GM19328 (cell line): ENCODE results near the gene FOXF1.

Experiments
- ATAC-seq: cut with Tn5 transposase; IDR thresholded peaks from one replicate; pipeline ENCODE4 v1.9.1; 2021; ENCODE audit warnings: mild to moderate bottlenecking, moderate library complexity; ENCODE audit not compliant: unreplicated experiment

FOXF1 gene

DNA sequence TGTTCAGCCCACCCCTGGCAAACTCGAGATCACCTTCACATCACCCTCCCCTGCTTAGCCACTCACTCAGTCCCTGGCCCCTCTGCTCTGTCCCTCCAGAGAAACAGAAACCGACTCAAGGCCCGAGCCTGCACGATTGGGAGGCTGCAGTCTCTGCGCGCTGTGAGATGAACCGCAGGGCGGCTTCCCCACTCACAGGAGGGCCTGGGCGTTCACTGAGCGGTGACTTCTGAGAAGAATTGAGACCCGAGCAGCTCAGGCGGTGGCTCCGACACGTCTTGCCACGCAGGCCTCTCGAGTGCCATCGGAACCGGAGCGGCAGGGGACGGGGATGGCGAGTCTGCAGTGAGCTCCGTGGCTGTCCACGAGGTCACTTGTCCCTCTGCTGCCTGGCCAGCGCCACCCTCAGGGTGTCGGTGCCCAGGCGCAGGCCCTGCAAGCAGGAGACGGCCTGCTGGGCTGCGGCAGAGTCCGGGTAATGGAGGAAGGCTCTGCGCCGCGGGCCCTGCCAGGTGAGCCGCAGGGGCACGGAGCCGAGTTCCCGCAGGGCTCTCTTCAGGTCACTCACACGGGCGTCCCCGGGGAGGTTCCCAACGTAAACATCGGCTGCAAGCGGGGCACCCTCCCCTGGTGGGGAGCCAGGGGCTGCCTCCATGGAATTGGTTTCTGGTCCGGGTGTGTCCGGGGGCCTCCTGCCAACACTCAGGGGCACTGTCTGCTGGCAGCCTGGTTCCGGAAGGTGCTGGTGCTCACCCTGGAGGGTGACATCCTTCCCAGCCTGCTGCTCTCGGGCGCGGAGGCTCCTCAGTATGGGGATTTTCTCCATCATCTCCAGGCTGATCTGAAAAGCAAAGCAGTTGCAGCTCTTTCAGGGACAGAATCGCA is 21.6 kb downstream of the FOXF1 start:
- no peak for ATAC-seq

DNA sequence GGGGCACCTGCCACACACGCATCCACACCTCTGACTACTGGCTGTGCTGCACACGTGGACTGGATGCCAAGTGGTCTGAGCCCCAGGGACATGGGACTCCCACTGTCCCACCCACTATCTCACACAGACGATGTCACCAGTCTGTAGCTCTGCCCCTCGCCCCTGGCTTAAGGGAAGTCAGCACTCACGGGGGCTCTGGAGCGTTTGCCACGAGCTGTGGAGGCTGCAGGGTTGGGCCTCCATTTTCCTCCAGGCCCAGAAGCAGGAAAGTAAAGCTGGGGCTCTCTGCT is 22.1 kb downstream of the FOXF1 start:
- no peak for ATAC-seq

DNA sequence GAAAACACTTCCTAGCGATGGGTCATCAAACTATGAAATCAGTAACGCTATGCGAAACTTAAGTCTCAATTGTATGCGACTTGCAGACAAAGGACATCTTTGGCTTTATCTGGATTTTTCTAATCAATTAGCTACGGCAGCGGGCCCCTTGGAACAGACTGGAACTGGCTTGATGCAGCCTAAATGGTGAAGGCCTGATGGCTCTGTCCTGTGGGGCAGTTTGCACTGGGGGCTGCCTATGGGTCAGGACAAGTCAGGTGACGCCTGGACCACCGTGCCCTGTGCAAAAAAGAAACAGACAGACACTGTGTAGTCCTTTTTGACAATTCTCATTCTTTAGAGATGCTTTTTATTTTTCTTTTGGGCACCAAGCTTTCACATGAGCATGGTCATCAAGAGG is 22.7 kb downstream of the FOXF1 start:
- ATAC-seq, result no peak

DNA sequence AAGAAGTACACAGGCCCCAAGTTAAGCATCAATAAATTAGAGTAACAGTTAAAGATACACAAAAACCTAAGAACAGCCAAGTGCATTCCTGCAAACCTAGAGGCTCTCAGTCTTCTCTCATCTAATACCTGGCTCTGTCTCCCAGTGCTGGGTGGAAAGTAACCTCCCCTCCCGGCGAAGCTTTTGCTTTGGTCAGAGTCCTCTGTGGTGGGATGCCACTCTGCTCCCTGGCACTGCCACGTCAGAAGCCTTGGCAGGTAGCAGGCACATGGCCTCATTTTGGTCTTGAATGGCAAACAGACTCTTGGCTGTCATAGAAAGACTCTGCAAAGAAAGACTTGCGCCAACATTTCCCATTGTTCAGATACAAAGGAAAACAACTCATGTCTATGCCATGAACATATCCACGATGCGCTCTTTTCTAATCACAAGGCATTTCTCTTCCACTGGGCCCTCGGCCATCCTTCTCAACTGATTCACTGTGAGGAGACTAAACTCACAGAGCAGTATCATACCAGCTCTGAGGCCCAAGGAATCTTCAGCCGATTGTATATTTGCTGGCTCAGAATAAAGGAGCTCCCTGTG is 23.5 kb downstream of the FOXF1 start:
- ATAC-seq, result no peak

DNA sequence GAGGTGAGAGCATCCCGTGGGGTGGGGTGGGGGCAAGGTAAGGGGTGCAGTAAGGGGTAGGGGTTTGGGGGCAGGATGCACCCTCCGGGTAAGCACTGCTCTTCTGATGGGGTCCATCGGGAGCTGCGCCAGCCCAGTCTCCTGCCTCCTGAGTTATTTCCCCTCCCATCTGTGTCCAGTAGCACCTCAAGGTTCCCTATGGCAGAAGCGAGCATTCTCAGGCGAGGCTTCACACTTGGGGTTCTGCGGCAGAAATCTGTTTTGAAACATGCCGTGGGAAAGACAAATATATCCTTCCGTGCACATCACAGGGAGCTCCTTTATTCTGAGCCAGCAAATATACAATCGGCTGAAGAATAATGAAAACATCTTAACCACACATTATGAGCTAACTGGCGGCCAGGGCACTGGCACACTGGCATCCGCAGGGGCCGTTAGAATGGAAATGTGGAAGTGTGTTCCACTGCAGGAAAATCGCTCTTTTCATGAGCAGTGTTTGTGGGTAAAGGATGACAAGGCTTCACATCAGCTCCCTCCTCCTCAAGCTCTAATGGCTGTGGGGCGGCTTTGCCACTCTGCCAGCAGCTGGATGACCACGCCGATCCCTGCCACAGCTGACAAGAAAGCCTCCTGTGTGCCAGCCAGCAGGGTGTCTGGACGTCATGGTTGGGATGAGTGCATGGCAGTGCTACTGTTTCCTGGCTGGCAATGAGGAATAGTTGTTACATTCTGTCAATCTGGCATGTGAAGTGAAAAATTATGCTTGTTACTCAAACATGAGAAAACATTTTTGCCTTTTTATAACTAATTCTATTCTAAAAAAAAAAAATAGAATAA is 24.7 kb downstream of the FOXF1 start:
- ATAC-seq, result no peak

DNA sequence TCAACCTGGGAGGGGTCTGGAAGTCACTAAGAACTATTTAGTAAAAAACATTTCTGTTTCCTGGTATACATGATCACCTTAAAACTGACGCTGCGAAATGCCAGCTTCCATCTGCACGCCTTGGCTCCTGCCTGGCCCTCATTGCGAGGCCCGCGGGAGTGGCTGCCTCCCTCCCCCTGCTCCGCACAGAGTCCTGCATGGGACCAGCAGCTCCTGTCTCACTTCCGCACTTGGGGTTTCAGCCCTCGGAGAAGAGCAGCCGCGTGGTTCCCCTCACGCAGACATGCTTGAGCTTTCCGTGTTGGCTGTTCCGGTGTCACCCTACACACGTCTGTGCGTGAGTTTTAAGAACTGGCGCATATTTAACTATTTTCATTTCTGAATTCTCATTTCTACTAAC is 26.3 kb downstream of the FOXF1 start:
- no peak for ATAC-seq

DNA sequence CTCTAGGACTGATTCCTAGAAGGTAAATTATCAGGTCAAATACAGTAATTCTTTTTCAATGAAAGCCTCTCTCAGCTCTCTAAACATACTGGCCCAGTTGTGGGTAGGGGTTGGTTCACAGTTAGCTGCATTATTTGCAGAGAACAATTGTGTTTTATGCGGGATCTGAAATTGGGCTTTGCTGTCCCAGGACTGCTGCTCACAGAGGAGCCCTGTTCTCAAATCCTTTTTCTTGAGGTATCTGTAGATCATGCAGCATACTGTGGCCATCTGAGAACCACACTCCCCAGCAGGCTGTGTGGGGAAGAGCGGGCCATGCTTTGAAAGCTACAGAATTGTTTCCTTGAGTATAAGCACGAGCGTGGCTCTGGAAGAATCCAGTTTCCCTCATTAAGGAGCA is 27.2 kb downstream of the FOXF1 start:
- ATAC-seq, result no peak

DNA sequence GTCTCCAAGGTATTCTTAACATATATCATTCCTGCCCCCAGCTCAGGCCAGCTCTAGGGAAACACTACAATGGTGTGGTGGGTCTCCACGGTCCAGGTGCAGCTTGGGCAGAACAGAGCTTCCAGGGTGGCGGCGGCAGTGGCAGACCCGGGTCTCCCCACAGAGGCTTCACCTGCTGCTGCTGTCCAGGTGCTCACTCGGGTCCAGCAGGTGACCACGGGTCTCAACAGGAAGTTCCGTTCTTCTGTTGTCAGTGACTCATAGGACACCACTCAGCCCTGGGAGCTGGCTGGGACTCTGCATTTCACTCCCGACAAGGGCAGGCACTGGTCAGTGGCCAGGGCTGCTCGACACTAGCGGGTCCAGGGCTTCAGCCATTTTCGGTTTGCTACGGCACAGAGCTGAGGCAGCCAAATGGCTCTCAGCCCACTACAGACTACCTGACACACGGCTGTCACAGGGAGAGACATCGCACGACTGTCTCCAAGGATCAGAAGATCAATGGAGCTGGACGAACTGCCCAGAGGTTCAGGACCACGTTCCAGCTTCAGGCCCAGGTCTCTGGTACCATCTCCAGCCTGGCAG is 28.0 kb downstream of the FOXF1 start:
- no peak for ATAC-seq

DNA sequence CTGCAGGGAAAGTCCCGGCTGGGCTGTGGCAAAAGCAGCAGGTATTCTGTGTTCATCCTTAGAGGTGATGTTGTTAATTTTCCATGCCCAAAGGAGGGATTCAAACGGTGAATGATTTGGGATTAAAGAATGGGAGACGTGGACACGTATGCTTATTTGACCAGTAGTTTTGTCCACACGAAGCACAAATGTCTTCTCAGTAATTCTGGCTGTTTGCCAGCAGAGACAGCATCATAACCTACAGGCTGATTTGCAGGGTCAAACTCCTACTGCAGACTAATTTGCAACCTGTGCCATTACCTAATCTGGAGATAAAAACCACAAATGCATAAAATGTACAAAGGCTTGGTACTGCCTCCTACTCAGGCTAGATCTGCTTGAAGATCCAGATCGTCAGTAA is 30.6 kb downstream of the FOXF1 start:
- no peak for ATAC-seq

DNA sequence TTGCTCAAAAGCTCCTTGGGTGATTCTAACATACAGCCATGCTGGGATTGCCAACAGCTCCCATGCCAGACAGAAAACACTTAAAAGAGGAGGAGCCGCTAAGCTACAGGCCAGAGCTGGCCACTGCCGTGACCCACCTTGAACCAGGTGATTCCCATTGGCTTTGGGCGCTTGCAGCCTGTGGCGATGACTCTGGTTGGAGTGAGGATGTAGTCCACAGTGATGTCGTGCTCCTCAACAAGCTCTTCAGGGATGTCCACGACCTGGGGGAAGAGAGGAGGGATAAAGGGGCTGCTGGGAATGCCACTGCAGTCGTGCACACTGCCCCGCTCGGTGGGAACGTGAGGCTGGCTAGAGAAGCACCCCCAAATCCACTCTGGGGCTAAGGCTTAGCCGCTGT is 31.2 kb downstream of the FOXF1 start:
- no peak for ATAC-seq

DNA sequence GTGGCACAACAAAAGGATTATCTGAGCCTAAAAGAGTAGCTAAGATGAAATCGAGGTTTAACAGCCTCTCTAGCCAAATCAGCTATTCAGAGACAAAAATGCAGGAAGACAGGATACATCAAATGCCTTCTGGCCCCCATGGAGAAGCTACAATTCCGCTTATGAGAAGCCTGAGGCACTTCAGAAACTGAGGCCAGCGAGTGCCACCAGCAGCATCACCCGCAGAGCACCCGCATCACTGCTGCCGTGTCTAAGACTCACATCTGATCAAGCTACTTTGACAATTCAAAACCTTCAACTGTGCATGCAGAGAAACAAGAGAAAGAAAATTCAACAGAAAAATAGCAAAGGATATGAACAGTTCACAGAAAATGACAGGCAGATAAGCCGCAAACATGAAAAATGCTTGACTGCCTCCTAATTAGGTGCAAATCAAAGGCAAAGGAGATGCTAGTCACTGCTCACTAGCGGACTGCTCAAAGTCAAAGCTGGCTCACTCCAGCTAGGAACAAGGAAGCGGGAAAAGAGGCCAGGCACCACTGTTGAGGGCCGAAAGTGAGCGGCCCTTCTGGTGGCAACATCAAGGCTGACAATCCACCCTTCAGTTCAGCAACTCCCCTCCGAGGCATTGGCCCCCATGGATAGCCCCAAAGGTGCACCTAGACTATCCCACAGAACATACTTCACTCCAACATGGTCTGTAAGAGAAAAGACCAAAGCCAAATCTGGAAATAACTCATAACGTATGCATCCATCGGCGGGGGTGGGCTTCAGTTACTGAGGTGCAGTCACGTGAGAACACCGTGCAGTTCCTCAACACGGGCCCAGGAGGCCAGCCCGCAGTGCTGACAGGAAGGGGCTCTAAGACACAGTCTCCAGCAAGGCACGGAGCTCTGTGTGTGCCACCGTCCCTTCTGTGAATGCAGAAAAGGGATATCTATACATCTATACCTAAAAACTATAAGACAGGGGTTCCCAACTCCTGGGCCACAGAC is 32.7 kb downstream of the FOXF1 start:
- no peak for ATAC-seq

DNA sequence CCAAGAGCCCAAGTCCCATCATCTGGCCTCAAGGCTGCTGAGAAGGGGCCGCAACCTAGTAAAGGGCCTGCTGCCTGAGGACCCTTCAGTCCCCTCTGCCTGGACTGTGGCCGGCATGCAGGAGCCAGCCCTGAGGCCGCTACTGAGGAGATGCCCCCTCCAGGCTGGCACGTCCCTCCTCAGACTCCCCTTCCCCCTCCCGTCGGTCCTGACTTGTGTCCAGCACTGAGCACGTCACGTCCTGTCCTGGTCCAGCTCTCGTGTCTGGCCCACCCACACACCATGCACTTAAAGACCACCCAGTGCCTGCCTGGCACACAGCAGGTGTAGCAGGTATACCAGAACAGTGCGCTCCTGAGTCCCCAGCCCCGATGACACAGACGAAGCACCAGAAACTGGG is 35.2 kb downstream of the FOXF1 start:
- ATAC-seq, result no peak

DNA sequence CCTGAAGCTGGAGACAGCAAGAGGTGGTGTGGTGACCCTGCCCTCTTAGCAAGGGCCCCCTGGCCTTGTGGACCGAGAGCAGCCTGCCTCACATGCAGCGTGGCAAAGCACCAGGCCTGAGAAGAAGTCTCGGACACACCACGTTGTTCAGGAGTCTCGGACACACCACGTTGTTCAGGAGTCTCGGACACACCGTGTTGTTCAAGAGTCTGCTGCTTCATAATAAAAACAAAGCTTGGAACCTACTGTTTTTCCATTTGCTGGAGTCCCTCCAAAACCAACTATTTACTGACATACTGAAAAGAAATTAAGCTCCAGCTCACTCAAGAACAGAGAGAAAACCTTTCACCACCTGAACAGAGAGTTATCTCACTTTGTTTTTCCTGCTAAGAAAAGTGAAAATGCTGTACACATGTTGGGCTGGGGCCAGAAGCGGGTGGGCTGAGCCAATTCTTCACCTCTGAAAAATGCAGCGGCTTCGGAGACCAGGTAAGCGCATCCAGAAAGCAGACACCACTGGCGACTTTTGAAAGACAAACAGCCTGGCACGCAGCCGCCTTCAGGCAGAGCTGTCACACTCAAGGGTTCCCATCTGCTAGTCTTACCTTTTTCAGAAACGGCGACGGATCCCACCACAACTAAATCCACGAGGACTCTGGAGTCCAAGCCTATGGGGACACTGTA is 35.8 kb downstream of the FOXF1 start:
- no peak for ATAC-seq

DNA sequence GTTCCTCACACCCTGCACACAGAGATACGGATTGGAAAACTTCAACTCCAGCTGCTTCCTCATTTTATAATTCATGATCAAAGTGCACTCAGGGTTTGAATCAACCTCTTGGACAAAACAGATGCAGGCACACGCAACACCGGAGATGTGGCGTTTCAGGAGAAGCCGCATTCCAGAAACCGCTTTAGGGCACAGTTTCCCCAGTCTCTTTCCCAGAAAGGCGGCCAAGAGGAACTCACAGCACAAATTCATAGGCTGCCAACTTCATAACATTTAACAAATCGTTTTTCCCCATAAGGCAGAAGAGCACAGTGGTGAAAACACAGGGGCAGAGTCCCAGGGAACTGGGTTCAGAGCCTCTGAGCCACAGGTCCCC is 36.3 kb downstream of the FOXF1 start:
- ATAC-seq, result no peak

DNA sequence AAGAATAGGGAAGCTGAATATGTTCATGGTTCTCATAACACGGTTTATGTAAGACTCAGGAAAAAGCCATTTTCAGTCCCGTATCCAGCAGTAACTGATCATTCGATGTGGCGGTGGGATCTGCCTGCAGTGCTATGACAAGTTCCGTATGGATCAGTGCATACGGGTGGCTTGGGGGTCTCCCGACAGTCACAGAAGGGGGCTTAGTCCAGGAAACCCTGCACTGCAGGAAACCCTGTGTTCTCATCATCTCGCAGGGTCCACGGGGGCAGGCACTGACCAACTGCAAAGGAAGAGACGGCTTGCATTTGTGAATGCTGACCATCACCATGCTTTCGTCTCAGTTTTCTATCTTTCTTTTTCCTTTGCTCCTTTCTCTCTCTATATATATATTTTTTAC is 37.0 kb downstream of the FOXF1 start:
- ATAC-seq, result no peak

DNA sequence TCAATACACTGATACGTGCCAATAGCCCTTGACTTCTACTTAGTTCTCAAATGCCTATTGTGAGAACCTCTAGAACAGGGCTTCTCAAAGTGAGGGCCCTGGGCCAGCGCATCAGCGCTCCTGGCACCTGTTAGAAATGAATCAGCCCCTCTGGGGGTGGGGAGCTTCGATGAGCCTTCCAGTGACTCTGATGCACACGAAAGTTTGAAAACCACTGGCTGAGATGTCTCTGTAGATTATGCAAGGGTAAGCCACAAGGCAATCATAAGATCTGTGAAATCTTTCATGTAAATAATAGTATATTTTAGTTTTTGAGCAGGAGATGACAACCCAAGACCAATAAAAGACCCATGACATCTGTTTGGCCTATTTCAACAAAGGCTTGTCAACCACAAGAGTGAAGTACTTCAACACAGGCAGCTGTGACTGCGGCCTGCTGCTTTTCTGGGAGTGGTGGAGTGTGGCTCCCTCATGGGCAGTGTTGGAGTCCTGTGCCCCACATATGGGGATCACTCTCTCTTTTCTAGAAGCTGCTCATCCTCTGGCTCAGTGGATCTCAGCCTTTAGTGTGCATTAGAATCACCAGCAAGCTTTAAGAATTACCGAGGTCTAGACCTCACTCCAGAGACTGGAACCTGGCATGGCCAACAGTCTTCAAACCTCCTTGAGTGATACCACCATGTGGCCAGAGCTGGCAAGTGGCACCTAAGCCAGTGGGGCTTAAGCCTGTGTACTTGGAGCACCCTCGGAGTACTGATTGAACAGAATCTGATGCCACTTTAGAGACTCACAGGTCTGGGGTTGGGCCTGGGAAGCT is 39.0 kb downstream of the FOXF1 start:
- no peak for ATAC-seq

DNA sequence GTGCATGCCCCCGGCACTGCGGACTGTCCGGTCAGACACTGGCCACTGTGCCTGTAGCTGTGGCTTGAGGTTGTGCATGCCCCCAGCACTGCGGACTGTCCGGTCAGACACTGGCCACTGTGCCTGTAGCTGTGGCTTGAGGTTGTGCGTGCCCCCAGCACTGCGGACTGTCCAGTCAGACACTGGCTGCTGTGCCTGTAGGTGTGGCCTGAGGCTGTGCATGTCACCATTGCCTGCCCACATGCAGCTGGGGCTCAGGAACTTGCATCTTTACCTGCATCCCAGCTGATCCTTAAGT is 39.5 kb downstream of the FOXF1 start:
- no peak for ATAC-seq

DNA sequence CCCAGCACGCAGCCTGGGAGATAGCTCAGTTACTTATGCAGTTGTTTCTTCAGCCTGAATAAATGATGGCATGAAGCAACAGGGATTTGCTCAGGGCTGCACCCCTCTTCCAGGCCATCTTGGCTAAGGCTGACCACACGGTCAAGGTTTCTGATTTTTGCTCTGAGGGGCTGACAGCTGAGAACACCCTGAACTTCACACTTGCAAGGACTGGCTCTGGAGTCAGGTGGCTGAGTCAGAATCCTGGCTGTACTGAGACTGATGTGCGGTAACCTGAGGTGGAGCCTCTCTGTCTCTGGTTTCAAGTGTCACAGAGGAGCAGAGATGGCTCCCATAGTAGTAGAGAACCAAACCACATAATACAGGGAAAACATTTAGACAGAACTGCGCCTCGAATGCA is 40.0 kb downstream of the FOXF1 start:
- ATAC-seq, result no peak

DNA sequence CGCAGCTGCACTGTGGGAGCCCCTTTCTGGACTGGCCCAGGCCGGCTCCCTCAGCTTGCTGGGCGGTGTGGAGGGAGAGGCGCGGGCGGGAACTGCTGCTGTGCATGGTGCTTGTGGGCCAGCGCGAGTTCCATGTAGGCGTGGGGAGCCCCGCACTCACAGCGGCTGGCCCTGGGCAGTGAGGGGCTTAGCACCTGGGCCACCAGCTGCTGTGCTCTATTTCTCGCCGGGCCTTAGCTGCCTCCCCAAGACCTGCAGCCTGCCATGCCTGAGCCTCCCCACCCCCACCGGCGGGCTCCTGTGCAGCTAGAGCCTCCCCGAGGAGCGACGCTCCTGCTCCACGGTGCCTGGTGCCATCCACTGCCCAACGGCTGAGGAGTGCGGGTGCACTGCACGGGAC is 43.0 kb downstream of the FOXF1 start:
- no peak for ATAC-seq

DNA sequence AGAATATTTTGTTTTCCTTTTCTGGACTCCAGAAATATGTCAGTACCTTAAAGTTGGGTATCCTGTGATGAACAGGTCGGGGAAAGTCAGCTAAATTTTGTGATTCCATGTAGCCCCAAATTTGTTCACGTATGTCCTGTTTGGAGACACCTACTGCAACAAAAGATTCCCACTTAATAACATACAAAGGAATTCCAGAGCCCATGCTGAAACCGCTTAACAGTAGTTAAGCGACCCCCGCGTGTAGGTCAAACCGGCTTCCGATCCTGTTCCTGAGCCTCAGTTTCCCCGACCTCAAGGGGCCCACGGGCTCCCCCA is 44.2 kb downstream of the FOXF1 start:
- no peak for ATAC-seq
